BLaER1 treated with 17β-estradiol and CSF1 and Interleukin-3, amounts not matched to agents 10 nM and 100 nM (cell line): Measurements from ENCODE around the gene STPG2.

Experiments used
- H3K27ac ChIP-seq, 11 experiments: shearing (Covaris generic); formaldehyde crosslinking; 2 replicates each; pipeline ENCODE4 v1.8.1; 2022
- H3K27me3 ChIP-seq, 11 experiments: shearing (Covaris generic); formaldehyde crosslinking; 2 replicates each; pipeline ENCODE4 v1.8.1; 2022
- H3K36me3 ChIP-seq, 11 experiments: shearing (Covaris generic); formaldehyde crosslinking; 2 replicates each; pipeline ENCODE4 v1.8.1; 2022
- H3K4me1 ChIP-seq, 10 experiments: shearing (Covaris generic); formaldehyde crosslinking; 2 replicates each; pipeline ENCODE4 v1.8.1; 2022
- H3K4me2 ChIP-seq, 11 experiments: shearing (Covaris generic); formaldehyde crosslinking; 2 replicates each; pipeline ENCODE4 v1.8.1; 2022
- H3K4me3 ChIP-seq, 10 experiments: shearing (Covaris generic); formaldehyde crosslinking; 2 replicates each; pipeline ENCODE4 v1.8.1; 2022
- H3K9ac ChIP-seq, 11 experiments: shearing (Covaris generic); formaldehyde crosslinking; 2 replicates each; pipeline ENCODE4 v1.8.1; 2022
- H3K9me3 ChIP-seq, 11 experiments: shearing (Covaris generic); formaldehyde crosslinking; replicated peaks in 1 of 11; 2 replicates each; pipeline ENCODE4 v1.8.1; 2022
- H4K20me1 ChIP-seq, 11 experiments: shearing (Covaris generic); formaldehyde crosslinking; 2 replicates each; pipeline ENCODE4 v1.8.1; 2022
- Cebpa-rat ChIP-seq, 11 experiments: shearing (Covaris generic); IDR thresholded peaks; 2 replicates each; pipeline ENCODE4 v1.8.1; 2022

The STPG2 gene

DNA sequence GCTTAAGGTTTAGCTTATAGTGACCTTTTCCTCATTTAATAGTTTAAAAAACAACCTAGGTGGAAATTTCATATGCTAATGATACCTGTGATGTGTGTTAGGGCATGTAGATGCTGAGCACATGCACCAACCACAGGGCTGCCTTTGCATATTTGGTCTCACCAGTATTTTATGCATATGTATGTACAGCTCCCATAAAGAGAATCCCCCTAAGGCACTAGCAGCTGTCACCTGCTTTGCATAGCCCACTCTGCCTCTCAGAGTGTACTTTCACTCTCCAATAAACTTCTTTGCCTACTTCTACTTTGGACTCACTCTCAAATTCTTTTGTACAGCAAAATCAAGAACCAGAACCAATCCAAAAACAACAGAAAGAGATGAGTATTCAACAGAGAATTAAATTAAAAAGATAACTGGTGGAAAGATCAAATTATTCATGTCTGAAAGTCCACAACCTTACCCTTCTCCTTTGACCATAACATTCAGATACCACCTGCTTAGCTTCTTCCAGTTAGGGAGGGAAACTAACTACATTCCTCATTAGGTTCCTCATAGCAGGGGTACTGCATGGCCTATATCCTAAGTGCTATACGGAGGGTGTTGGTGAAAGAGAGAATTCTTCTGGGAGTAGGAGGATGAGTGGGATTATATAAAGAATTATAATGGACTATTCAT lies 250.5 kb downstream of the STPG2 start:
- Histone ChIP-seq H3K4me3 (no peak overlapping the region), H4K20me1 (no peaks in the 10 kb centered on the region), H3K9me3 (no peaks in the 10 kb centered on the region), H3K36me3 (no peaks in the 10 kb centered on the region), H3K27ac (no peak overlapping the region), H3K27me3 (no peaks in the 10 kb centered on the region), H3K4me1 (no peaks in the 10 kb centered on the region), H3K4me2 (no peak overlapping the region), H3K9ac (no peak overlapping the region)
- TF ChIP-seq Cebpa-rat (IDR thresholded peaks at IDR 0.05), result no peak

DNA sequence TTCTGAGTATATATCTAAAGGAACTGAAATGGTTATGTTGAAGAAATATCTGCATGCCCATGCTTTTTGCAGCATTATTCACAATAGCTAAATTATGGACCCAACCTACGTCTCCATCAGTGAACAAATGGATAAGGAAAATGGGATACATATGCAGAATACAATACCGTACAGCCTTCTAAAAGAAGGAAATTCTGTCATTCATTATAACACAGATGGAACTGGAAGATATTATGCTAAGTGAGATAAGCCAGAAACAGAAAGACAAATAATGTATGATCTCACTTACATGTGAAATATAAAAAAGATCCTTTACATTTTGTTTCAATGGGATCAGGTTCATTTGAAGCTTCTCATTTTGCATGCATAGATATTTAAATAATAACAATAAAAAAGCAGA lies 263.3 kb downstream of the STPG2 start:
- Histone ChIP-seq H3K36me3 (no peaks in the 10 kb centered on the region), H3K27me3 (no peaks in the 10 kb centered on the region), H3K9ac (no peak overlapping the region), H3K4me2 (no peak overlapping the region), H4K20me1 (no peaks in the 10 kb centered on the region), H3K27ac (no peak overlapping the region), H3K4me3 (no peak overlapping the region), H3K4me1 (no peaks in the 10 kb centered on the region), H3K9me3 (peaks cover 0 to 4% (median 0%) of the 10 kb centered on the region in 11 experiments; a peak in 1 of 22 replicates)
- no peak for TF ChIP-seq Cebpa-rat (IDR thresholded peaks at IDR 0.05)

DNA sequence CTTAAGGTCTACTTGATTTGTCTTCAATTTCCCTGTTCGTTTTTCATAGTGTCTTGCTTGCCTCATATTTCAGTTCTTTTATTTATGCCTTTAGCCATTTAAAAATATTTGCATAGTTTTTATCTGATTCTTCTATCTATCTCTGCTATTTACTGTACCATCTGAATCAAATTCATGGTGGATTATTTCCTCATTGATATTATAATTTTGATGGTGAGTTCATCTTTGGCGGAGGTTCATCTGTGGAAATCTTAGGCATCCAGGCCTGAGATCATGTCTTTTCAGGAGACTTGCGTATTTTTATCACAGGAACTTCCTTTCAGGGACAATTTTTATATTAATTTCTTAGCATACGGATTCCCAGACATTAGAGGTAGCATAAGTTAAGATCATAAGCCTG lies 275.2 kb downstream of the STPG2 start:
- H3K27me3 ChIP-seq, result no peaks in the 10 kb centered on the region
- no peaks in the 10 kb centered on the region for H3K4me1 ChIP-seq
- H3K9ac ChIP-seq, result no peak overlapping the region
- no peak overlapping the region for H3K4me2 ChIP-seq
- H3K27ac ChIP-seq, result no peak overlapping the region
- no peak overlapping the region for H3K4me3 ChIP-seq
- no peaks in the 10 kb centered on the region for H3K9me3 ChIP-seq
- TF ChIP-seq Cebpa-rat (IDR thresholded peaks at IDR 0.05), result no peak
- no peaks in the 10 kb centered on the region for H4K20me1 ChIP-seq
- H3K36me3 ChIP-seq, result no peaks in the 10 kb centered on the region

DNA sequence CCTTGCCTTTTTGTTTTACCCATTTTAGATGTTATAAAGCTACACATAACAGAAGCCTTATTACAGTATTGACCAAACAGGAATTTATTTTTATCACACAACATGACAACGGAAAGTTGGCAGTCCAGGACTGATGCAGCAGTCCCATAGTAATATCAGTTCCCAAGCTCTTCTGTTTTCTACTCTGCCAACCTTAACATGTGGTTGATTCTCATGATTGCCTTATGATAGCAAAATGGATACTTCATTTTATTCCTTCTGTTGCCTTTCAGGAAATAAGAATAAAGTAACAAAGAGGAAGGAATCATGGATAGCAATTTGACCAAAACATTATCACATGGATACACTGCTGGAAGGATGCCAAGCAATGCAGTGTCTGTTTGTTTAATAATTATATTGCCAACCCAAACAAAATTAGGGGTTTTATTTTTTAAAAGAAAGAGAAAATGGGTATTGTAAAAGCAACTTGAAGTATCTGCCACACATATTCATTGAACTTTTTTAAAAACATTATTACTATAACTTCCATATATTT lies 275.7 kb downstream of the STPG2 start:
- H4K20me1 ChIP-seq, result no peaks in the 10 kb centered on the region
- no peak overlapping the region for H3K27ac ChIP-seq
- no peaks in the 10 kb centered on the region for H3K36me3 ChIP-seq
- no peak for TF ChIP-seq Cebpa-rat (IDR thresholded peaks at IDR 0.05)
- H3K9ac ChIP-seq, result no peak overlapping the region
- H3K4me2 ChIP-seq, result no peak overlapping the region
- no peak overlapping the region for H3K4me3 ChIP-seq
- no peaks in the 10 kb centered on the region for H3K27me3 ChIP-seq
- no peaks in the 10 kb centered on the region for H3K4me1 ChIP-seq
- no peaks in the 10 kb centered on the region for H3K9me3 ChIP-seq

DNA sequence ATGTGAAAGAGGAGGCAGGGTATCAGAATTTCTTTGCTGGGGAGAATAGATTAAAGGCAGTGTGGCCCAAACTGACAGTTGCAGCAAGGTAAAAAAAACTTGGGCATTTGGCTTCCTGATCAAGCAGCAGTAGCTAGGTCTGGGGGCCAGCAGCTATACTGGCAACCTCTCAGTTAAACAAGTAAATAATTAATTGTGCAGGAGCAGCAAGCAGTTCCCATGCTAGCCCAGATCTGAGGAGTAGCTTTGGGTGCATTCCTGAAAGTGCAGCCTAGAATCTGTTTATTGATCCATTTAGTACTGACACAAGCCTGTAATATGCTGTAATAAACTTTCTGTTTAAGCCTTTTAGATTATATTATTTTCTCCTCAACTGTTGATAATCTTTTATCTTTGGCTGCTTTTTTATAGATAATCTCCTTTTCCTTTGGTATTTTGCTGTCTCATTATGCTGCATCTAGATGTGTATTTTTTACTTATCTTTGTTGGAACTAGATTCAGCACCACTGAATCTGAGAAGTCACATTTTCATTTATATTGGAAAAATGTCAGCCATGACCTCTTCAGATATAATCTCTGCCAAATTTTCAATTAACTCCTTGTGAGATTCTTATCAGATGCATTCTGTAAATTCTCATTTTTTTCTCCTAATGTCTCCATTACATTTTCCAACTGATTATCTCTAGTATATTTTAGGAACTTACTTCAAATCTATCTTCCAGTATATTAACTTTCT lies 276.3 kb downstream of the STPG2 start:
- TF ChIP-seq Cebpa-rat (IDR thresholded peaks at IDR 0.05), result no peak
- Histone ChIP-seq H3K27me3 (no peaks in the 10 kb centered on the region), H3K4me3 (no peak overlapping the region), H3K9me3 (no peaks in the 10 kb centered on the region), H3K27ac (no peak overlapping the region), H3K4me2 (no peak overlapping the region), H3K9ac (no peak overlapping the region), H3K36me3 (no peaks in the 10 kb centered on the region), H4K20me1 (no peaks in the 10 kb centered on the region), H3K4me1 (no peaks in the 10 kb centered on the region)

DNA sequence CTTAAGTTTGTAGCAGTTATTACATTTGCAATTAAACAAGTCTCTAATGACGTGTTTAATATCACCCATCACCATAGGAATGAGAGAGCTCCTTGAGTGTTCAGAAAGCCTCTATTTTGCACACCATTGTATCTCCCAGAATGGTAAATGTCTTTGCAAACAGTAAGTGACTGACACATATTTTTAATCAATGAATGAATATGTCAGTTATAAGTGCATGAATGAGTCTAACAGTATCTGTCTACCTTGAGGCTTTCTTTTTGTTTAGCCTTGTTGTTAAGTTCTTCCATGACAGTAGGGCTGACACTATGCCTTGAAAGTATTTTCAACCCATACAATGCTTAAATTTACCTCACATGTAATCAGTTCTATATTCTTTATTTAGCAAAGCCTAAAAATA lies 292.2 kb downstream of the STPG2 start:
- no peak for TF ChIP-seq Cebpa-rat (IDR thresholded peaks at IDR 0.05)
- Histone ChIP-seq H3K4me1 (no peaks in the 10 kb centered on the region), H3K27ac (no peak overlapping the region), H3K9ac (no peak overlapping the region), H3K4me3 (no peak overlapping the region), H3K9me3 (no peaks in the 10 kb centered on the region), H3K4me2 (no peak overlapping the region), H4K20me1 (no peaks in the 10 kb centered on the region), H3K36me3 (no peaks in the 10 kb centered on the region), H3K27me3 (no peaks in the 10 kb centered on the region)

DNA sequence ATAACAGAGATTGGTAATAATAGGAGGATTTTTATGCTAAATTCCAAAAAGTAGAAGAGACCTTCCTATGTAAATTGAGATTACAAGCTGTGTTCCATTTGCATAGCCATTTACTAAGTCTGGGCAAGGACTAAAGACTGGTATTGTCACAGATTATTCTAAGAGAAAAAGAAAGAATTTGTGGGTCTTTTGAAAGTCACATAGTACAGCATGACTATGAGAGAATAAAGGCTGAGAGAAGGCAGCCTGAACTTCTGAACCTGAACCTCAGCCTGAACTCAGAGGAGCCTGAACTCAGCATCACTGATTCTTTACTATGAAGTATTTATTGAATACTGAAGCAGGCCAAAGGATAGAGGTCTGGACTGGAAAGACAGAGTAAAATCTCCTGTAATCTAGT lies 297.5 kb downstream of the STPG2 start:
- no peaks in the 10 kb centered on the region for H3K27me3 ChIP-seq
- no peaks in the 10 kb centered on the region for H4K20me1 ChIP-seq
- TF ChIP-seq Cebpa-rat (IDR thresholded peaks at IDR 0.05), result no peak
- no peaks in the 10 kb centered on the region for H3K36me3 ChIP-seq
- no peak overlapping the region for H3K9ac ChIP-seq
- H3K4me2 ChIP-seq, result no peak overlapping the region
- no peak overlapping the region for H3K4me3 ChIP-seq
- H3K27ac ChIP-seq, result no peak overlapping the region
- H3K9me3 ChIP-seq, result no peaks in the 10 kb centered on the region
- no peaks in the 10 kb centered on the region for H3K4me1 ChIP-seq

DNA sequence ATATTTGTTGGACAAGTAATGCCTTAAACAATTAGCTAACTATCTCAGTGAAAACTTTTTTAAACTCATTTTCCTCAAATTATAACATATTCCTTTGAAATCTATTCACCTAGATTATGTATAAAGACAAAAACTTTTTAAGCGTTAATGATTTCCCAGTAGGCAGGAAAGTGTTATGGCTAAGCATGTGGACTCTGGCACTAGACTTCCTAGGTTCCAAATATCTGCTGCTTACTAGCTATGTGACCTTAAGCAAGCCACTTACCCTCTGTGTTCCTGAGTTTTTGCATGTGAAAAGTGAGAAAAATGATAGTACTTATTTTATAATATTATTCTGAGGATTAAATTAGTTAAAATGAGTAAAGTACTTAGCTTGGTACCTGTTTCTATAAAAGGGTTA lies 301.8 kb downstream of the STPG2 start:
- Histone ChIP-seq H3K27me3 (no peaks in the 10 kb centered on the region), H3K9me3 (no peaks in the 10 kb centered on the region), H3K27ac (no peak overlapping the region), H3K4me3 (no peak overlapping the region), H4K20me1 (no peaks in the 10 kb centered on the region), H3K4me2 (no peak overlapping the region), H3K4me1 (no peaks in the 10 kb centered on the region), H3K36me3 (no peaks in the 10 kb centered on the region), H3K9ac (no peak overlapping the region)
- TF ChIP-seq Cebpa-rat (IDR thresholded peaks at IDR 0.05), result no peak

DNA sequence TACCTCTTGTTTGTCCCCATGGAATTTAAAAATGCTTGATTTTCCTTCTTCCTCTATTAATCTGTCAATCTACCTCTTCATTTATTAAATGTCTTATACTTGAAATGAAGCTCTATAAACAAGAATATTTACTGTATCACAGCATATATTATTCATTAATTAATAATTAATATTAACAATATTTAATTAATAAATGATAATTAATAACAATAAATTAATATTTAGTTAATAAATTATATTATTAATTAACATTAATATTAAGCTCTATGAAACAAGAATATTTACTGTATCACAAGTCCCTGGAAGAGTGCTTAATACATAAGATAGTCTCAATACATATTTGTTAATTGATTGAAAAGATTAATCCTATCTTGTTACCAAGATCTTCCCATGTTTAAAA lies 306.6 kb downstream of the STPG2 start:
- Histone ChIP-seq H3K27ac (no peak overlapping the region), H4K20me1 (no peaks in the 10 kb centered on the region), H3K4me1 (no peaks in the 10 kb centered on the region), H3K4me2 (no peak overlapping the region), H3K36me3 (no peaks in the 10 kb centered on the region), H3K9ac (no peak overlapping the region), H3K9me3 (no peaks in the 10 kb centered on the region), H3K4me3 (no peak overlapping the region), H3K27me3 (no peaks in the 10 kb centered on the region)
- no peak for TF ChIP-seq Cebpa-rat (IDR thresholded peaks at IDR 0.05)

DNA sequence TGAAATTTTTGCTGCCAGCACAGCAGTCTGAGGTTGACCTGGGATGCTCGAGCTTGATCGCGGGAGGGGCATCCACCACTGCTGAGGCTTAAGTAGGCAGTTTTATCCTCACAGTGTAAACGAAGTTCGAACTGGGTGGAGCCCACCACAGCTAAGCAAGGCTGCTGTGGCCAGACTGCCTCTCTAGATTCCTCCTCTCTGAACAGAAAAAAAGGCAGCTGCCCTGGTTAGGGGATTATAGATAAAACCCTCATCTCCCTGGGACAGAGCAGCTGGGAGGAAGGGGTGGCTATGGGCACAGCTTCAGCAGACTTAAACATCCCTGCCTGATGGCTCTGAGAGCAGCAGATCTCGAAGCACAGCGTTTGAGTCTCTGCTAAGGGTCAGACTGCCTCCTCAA lies 314.6 kb downstream of the STPG2 start:
- Histone ChIP-seq H3K27ac (no peak overlapping the region), H3K4me3 (no peak overlapping the region), H3K27me3 (no peaks in the 10 kb centered on the region), H3K4me2 (no peak overlapping the region), H3K4me1 (no peaks in the 10 kb centered on the region), H3K9ac (no peak overlapping the region), H3K36me3 (no peaks in the 10 kb centered on the region), H4K20me1 (no peaks in the 10 kb centered on the region), H3K9me3 (peaks cover 0 to 7% (median 0%) of the 10 kb centered on the region in 11 experiments; a peak in 2 of 22 replicates)
- no peak for TF ChIP-seq Cebpa-rat (IDR thresholded peaks at IDR 0.05)
